Activated naive CD4-positive, alpha-beta T cell treated with anti-CD3 and anti-CD28 coated beads, Interleukin-2, amount 50 U/mL, for 24 hours (primary cell): Measurements from ENCODE around the gene AK9.

ENCODE experiments used
- H3K27ac Mint-ChIP-seq: one replicate; pipeline ENCODE4 v1.8.0; 2021; ENCODE audit warnings: mild to moderate bottlenecking, mixed read lengths
- H3K27me3 Mint-ChIP-seq: one replicate; pipeline ENCODE4 v1.8.0; 2021; ENCODE audit warnings: mixed read lengths
- H3K36me3 Mint-ChIP-seq: one replicate; pipeline ENCODE4 v1.8.0; 2021; ENCODE audit warnings: mixed read lengths
- H3K4me1 Mint-ChIP-seq: one replicate; pipeline ENCODE4 v1.8.0; 2021; ENCODE audit warnings: mixed read lengths
- H3K4me3 Mint-ChIP-seq: one replicate; pipeline ENCODE4 v1.8.0; 2021; ENCODE audit warnings: mild to moderate bottlenecking, mixed read lengths
- H3K9me3 Mint-ChIP-seq: one replicate; pipeline ENCODE4 v1.8.0; 2021; ENCODE audit warnings: mixed read lengths

The AK9 gene

GRCh38 chr6:109446541-109446940 is 244.5 kb downstream of the AK9 start:
- Mint-ChIP-seq H3K27ac (no peak overlapping the region), H3K36me3 (peaks cover 8% of the 10 kb centered on the region)

GRCh38 chr6:109446072-109446471 is 244.9 kb downstream of the AK9 start:
- Mint-ChIP-seq H3K9me3 (no peaks in the 10 kb centered on the region), H3K27ac (no peak overlapping the region), H3K36me3 (peaks cover 8% of the 10 kb centered on the region), H3K4me3 (no peak overlapping the region), H3K4me1 (peaks cover 55% of the 10 kb centered on the region), H3K27me3 (no peaks in the 10 kb centered on the region)

More at GRCh38 chr6:109446541-109446940, 244.5 kb downstream of the AK9 start:
- no peaks in the 10 kb centered on the region for H3K27me3 Mint-ChIP-seq
- H3K4me3 Mint-ChIP-seq, result no peak overlapping the region
- H3K4me1 Mint-ChIP-seq, result peaks cover 50% of the 10 kb centered on the region
- H3K9me3 Mint-ChIP-seq, result no peaks in the 10 kb centered on the region

GRCh38 chr6:109445382-109445781 is 245.6 kb downstream of the AK9 start:
- peaks cover 5% of the 10 kb centered on the region for H3K36me3 Mint-ChIP-seq
- H3K27me3 Mint-ChIP-seq, result no peaks in the 10 kb centered on the region
- H3K4me3 Mint-ChIP-seq, result no peak overlapping the region
- no peaks in the 10 kb centered on the region for H3K9me3 Mint-ChIP-seq
- H3K4me1 Mint-ChIP-seq, result peaks cover 49% of the 10 kb centered on the region
- H3K27ac Mint-ChIP-seq, result peak overlapping the region; percentile 70

DNA sequence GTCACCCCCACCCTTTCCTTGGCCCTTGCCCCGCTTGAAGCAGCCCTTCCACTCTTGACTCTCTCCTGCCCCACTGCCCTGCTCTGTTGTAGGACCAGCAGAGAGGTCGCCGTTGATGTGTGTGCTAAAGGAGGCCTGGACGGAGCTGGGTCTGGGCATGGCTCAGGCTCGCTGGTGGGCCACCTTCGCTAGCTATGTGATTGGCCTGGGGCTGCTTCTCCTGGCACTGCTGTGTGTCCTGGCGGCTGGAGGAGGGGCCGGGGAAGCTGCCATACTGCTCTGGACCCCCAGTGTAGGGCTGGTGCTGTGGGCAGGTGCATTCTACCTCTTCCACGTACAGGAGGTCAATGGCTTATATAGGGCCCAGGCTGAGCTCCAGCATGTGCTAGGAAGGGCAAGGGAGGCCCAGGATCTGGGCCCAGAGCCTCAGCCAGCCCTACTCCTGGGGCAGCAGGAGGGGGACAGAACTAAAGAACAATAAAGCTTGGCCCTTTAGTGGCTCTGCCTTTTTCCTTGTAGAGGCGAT is 247.5 kb downstream of the AK9 start:
- peaks cover 5% of the 10 kb centered on the region for H3K36me3 Mint-ChIP-seq

More for the DNA sequence above, 247.5 kb downstream of the AK9 start:
- H3K27me3 Mint-ChIP-seq, result no peaks in the 10 kb centered on the region
- H3K9me3 Mint-ChIP-seq, result no peaks in the 10 kb centered on the region
- H3K27ac Mint-ChIP-seq, result peak overlapping the region; percentile 17
- no peak overlapping the region for H3K4me3 Mint-ChIP-seq
- H3K4me1 Mint-ChIP-seq, result peaks cover 35% of the 10 kb centered on the region
